CD4-positive, CD25-positive, alpha-beta regulatory T cell (primary cell): ENCODE measurements around the gene FOXL1. TPM values are rescaled to one million over a fixed set of nuclear protein-coding genes. Genes with fewer than 3 reads are reported as not detected.

Experiments
- ATAC-seq, 2 donors: fragments of 150-1000 bp; cut with Tn5 transposase; one replicate each; pipeline ENCODE4 v1.10.0; 2021; ENCODE audit warnings: low read depth in 2 of 2, moderate number of reproducible peaks in 2 of 2, moderate library complexity in 1 of 2
- DNase-seq, 3 donors: peaks; one replicate each; pipeline versions ENCODE4 v3.0.0 to v3.0.0-alpha.2; 2012 to 2022; ENCODE audit warnings: mixed read lengths in 1 of 3
- H3K27ac ChIP-seq: one replicate; pipeline ENCODE4 v1.7.0; 2013; ENCODE audit warnings: mild to moderate bottlenecking, low read length; ENCODE audit not compliant: insufficient read depth, poor library complexity, severe bottlenecking
- H3K27me3 ChIP-seq: one replicate; pipeline ENCODE4 v1.7.0; 2013; ENCODE audit warnings: low read length; ENCODE audit not compliant: control insufficient read depth, insufficient read depth
- H3K36me3 ChIP-seq: one replicate; pipeline ENCODE4 v1.7.0; 2013; ENCODE audit warnings: mild to moderate bottlenecking, low read length, moderate library complexity; ENCODE audit not compliant: control insufficient read depth, insufficient read depth
- H3K4me1 ChIP-seq: 2 replicates; pipeline ENCODE4 v1.7.0; 2013; ENCODE audit warnings: mild to moderate bottlenecking, low read length; ENCODE audit not compliant: insufficient read depth, control insufficient read depth, poor library complexity, severe bottlenecking
- H3K4me3 ChIP-seq: one replicate; pipeline ENCODE4 v1.7.0; 2013; ENCODE audit warnings: low read depth, mild to moderate bottlenecking, low read length, moderate library complexity
- H3K9me3 ChIP-seq, 2 experiments: 1 replicate in 1 of 2; 2 replicates in 1 of 2; pipeline ENCODE4 v1.7.0; 2013; ENCODE audit warnings: low read length in 2 of 2, mild to moderate bottlenecking in 1 of 2, moderate library complexity in 1 of 2; ENCODE audit not compliant: control insufficient read depth in 2 of 2
- H3K27ac Mint-ChIP-seq, 3 donors: one replicate each; pipeline ENCODE4 v1.8.0; 2020 to 2022; ENCODE audit warnings: mild to moderate bottlenecking in 3 of 3, mixed read lengths in 3 of 3, moderate library complexity in 2 of 3
- H3K27me3 Mint-ChIP-seq: one replicate; pipeline ENCODE4 v1.8.0; 2022; ENCODE audit warnings: mild to moderate bottlenecking, mixed read lengths
- H3K36me3 Mint-ChIP-seq: one replicate; pipeline ENCODE4 v1.8.0; 2020; ENCODE audit warnings: mixed read lengths
- H3K4me1 Mint-ChIP-seq, 4 donors: one replicate each; pipeline ENCODE4 v1.8.0; 2020 to 2022; ENCODE audit warnings: mixed read lengths in 4 of 4, mild to moderate bottlenecking in 1 of 4
- H3K4me3 Mint-ChIP-seq, 4 donors: one replicate each; pipeline ENCODE4 v1.8.0; 2020 to 2022; ENCODE audit warnings: mild to moderate bottlenecking in 4 of 4, mixed read lengths in 4 of 4, moderate library complexity in 3 of 4
- H3K9me3 Mint-ChIP-seq, 7 donors: one replicate each; pipeline ENCODE4 v1.8.0; 2020 to 2022; ENCODE audit warnings: mixed read lengths in 7 of 7, mild to moderate bottlenecking in 3 of 7, moderate library complexity in 2 of 7
- polyA plus RNA-seq, 4 donors: library from polyadenylated mRNA; unstranded; fragments of 300-500 nt; fragmentation: Illumina TruSeq; gene quantifications; one replicate each; pipeline ENCODE4 v1.2.3, GENCODE V29; 2021
- total RNA-seq: library from RNA; stranded (reverse); gene quantifications from one replicate; pipeline ENCODE4 v1.2.3, GENCODE V29; 2022

Gene FOXL1
- total and polyA plus RNA-seq, 5 donors from 2014 or later = not detected

GRCh38 chr16:86590501-86591144, 12.3 kb downstream of the FOXL1 start:
- Histone ChIP-seq H3K9me3 (no peaks in the 10 kb centered on the region), H3K27ac (no peak overlapping the region), H3K27me3 (peaks cover 3% of the 10 kb centered on the region), H3K4me1 (no peaks in the 10 kb centered on the region), H3K4me3 (no peak overlapping the region), H3K36me3 (no peaks in the 10 kb centered on the region)
- Mint-ChIP-seq H3K4me3 (no peak overlapping the region), H3K36me3 (no peaks in the 10 kb centered on the region), H3K4me1 (peaks cover 0 to 5% (median 0%) of the 10 kb centered on the region in 4 donors), H3K9me3 (peaks cover 0 to 3% (median 0%) of the 10 kb centered on the region in 7 donors), H3K27ac (no peak overlapping the region), H3K27me3 (peaks cover 22% of the 10 kb centered on the region)
- DNase-seq = no peak
- no peak for ATAC-seq

GRCh38 chr16:86591270-86591669, 12.9 kb downstream of the FOXL1 start:
- Histone ChIP-seq H3K27me3 (peaks cover 3% of the 10 kb centered on the region), H3K4me3 (no peak overlapping the region), H3K4me1 (no peaks in the 10 kb centered on the region), H3K36me3 (no peaks in the 10 kb centered on the region), H3K27ac (no peak overlapping the region), H3K9me3 (no peaks in the 10 kb centered on the region)
- H3K4me1 Mint-ChIP-seq = peaks cover 0 to 5% (median 0%) of the 10 kb centered on the region in 4 donors
- no peaks in the 10 kb centered on the region for H3K36me3 Mint-ChIP-seq
- DNase-seq = no peak
- H3K27me3 Mint-ChIP-seq = peaks cover 22% of the 10 kb centered on the region
- peaks cover 0 to 3% (median 0%) of the 10 kb centered on the region in 7 donors for H3K9me3 Mint-ChIP-seq
- ATAC-seq = no peak
- no peak overlapping the region for H3K4me3 Mint-ChIP-seq
- H3K27ac Mint-ChIP-seq = peak overlapping the region in 1 of 3 donors; percentile 22

- DNase-seq (no peak), ATAC-seq (no peak)
- Histone ChIP-seq H3K36me3 (no peaks in the 10 kb centered on the region), H3K27me3 (peaks cover 4% of the 10 kb centered on the region), H3K4me1 (no peaks in the 10 kb centered on the region), H3K4me3 (no peak overlapping the region), H3K27ac (no peak overlapping the region), H3K9me3 (no peaks in the 10 kb centered on the region)
- peaks cover 27% of the 10 kb centered on the region for H3K27me3 Mint-ChIP-seq
- H3K4me3 Mint-ChIP-seq = no peak overlapping the region
- peaks cover 0 to 5% (median 0%) of the 10 kb centered on the region in 4 donors for H3K4me1 Mint-ChIP-seq
- H3K36me3 Mint-ChIP-seq = no peaks in the 10 kb centered on the region
- no peak overlapping the region for H3K27ac Mint-ChIP-seq
- peaks cover 0 to 3% (median 0%) of the 10 kb centered on the region in 7 donors for H3K9me3 Mint-ChIP-seq
Measured at GRCh38 chr16:86593913-86594620, 15.7 kb downstream of the FOXL1 start.

- Mint-ChIP-seq H3K27ac (no peak overlapping the region), H3K4me1 (peaks cover 0 to 5% (median 0%) of the 10 kb centered on the region in 4 donors), H3K36me3 (no peaks in the 10 kb centered on the region), H3K4me3 (no peak overlapping the region), H3K9me3 (peaks cover 0 to 3% (median 0%) of the 10 kb centered on the region in 7 donors), H3K27me3 (peaks cover 32% of the 10 kb centered on the region)
- no peak for DNase-seq
- ATAC-seq = no peak
- Histone ChIP-seq H3K36me3 (no peaks in the 10 kb centered on the region), H3K27ac (no peak overlapping the region), H3K9me3 (no peaks in the 10 kb centered on the region), H3K27me3 (peaks cover 5% of the 10 kb centered on the region), H3K4me1 (no peaks in the 10 kb centered on the region), H3K4me3 (no peak overlapping the region)
Measured at GRCh38 chr16:86594721-86595120, 16.4 kb downstream of the FOXL1 start.

- no peaks in the 10 kb centered on the region for H3K9me3 ChIP-seq
- H3K36me3 ChIP-seq = no peaks in the 10 kb centered on the region
- Mint-ChIP-seq H3K27me3 (peaks cover 37% of the 10 kb centered on the region), H3K27ac (no peak overlapping the region), H3K36me3 (no peaks in the 10 kb centered on the region), H3K9me3 (peaks cover 0 to 3% (median 0%) of the 10 kb centered on the region in 7 donors), H3K4me1 (peaks cover 0 to 11% (median 0%) of the 10 kb centered on the region in 4 donors), H3K4me3 (no peak overlapping the region)
- DNase-seq = no peak
- no peaks in the 10 kb centered on the region for H3K4me1 ChIP-seq
- H3K4me3 ChIP-seq = no peak overlapping the region
- ATAC-seq = no peak
- H3K27ac ChIP-seq = no peak overlapping the region
- peaks cover 5% of the 10 kb centered on the region for H3K27me3 ChIP-seq
Measured at GRCh38 chr16:86595983-86596605, 17.7 kb downstream of the FOXL1 start.

- Histone ChIP-seq H3K27ac (no peak overlapping the region), H3K9me3 (no peaks in the 10 kb centered on the region), H3K4me1 (no peaks in the 10 kb centered on the region), H3K4me3 (no peak overlapping the region), H3K27me3 (peaks cover 2% of the 10 kb centered on the region), H3K36me3 (no peaks in the 10 kb centered on the region)
- Mint-ChIP-seq H3K4me1 (peaks cover 0 to 11% (median 0%) of the 10 kb centered on the region in 4 donors), H3K9me3 (no peaks in the 10 kb centered on the region), H3K36me3 (no peaks in the 10 kb centered on the region), H3K27ac (peak overlapping the region in 1 of 3 donors; percentile 5), H3K27me3 (peaks cover 41% of the 10 kb centered on the region), H3K4me3 (no peak overlapping the region)
- ATAC-seq (no peak), DNase-seq (no peak)
Measured at GRCh38 chr16:86597126-86597879, 19.0 kb downstream of the FOXL1 start.

GRCh38 chr16:86597880-86598606, 19.7 kb downstream of the FOXL1 start:
- no peaks in the 10 kb centered on the region for H3K9me3 Mint-ChIP-seq
- DNase-seq (no peak), ATAC-seq (no peak)
- peaks cover 2% of the 10 kb centered on the region for H3K27me3 ChIP-seq
- H3K4me1 ChIP-seq = no peaks in the 10 kb centered on the region
- H3K27me3 Mint-ChIP-seq = peaks cover 46% of the 10 kb centered on the region
- no peaks in the 10 kb centered on the region for H3K36me3 ChIP-seq
- no peak overlapping the region for H3K27ac Mint-ChIP-seq
- no peaks in the 10 kb centered on the region for H3K9me3 ChIP-seq
- H3K27ac ChIP-seq = no peak overlapping the region
- H3K4me3 ChIP-seq = no peak overlapping the region
- peaks cover 0 to 8% (median 0%) of the 10 kb centered on the region in 4 donors for H3K4me1 Mint-ChIP-seq
- no peak overlapping the region for H3K4me3 Mint-ChIP-seq
- no peaks in the 10 kb centered on the region for H3K36me3 Mint-ChIP-seq
